ENCODE measurements around the gene PSORS1C1.

PSORS1C1 gene

GRCh38 chr6:31087494-31088089 lies 27.0 kb upstream of the PSORS1C1 start:
- no peak overlapping the region for H3K27ac ChIP-seq
- ChIA-PET POLR2A (ENCODE audit: low non-redundant PET) (interaction anchor here (0.5 kb wide), 1 partner anchor 27 kb away, joined by 3 read pairs; the partner anchor contains the start of gene PSORS1C1), CTCF (interaction anchor here (0.6 to 1.9 kb wide), 17 partner anchors 9 to 431 kb away, joined by 3 to 7 read pairs (median 4); partner anchors contain the start of gene VARS2)
- DNase-seq (ENCODE audit: low spot score): peak; percentile 89
- TF ChIP-seq CTCF (conservative IDR thresholded peaks at IDR 0.05; ENCODE audit: low read depth): peak; percentile 76

GRCh38 chr6:31090275-31090972 lies 24.2 kb upstream of the PSORS1C1 start:
- ChIA-PET POLR2A (ENCODE audit: low non-redundant PET) (no interaction called here), CTCF (interaction anchor here (0.8 to 1.4 kb wide), 2 partner anchors 11 to 100 kb away, joined by 4 to 5 read pairs; no protein-coding TSS in a partner anchor)
- DNase-seq (ENCODE audit: low spot score): no peak
- no peak overlapping the region for H3K27ac ChIP-seq
- TF ChIP-seq CTCF (conservative IDR thresholded peaks at IDR 0.05; ENCODE audit: low read depth): no peak

- POLR2A ChIA-PET (ENCODE audit: low non-redundant PET): no interaction called here
Observed at GRCh38 chr6:31090973-31091364, 23.6 kb upstream of the PSORS1C1 start.

GRCh38 chr6:31091680-31092079 lies 22.9 kb upstream of the PSORS1C1 start:
- no peak for DNase-seq (ENCODE audit: low spot score)
- POLR2A ChIA-PET (ENCODE audit: low non-redundant PET): no interaction called here
- CTCF ChIA-PET: interaction anchor here (0.6 to 1.2 kb wide), 4 partner anchors 11 to 178 kb away, joined by 3 to 4 read pairs (median 4); partner anchors contain the start of gene VARS2
- no peak overlapping the region for H3K27ac ChIP-seq
- no peak for TF ChIP-seq CTCF (conservative IDR thresholded peaks at IDR 0.05; ENCODE audit: low read depth)

More at GRCh38 chr6:31090973-31091364, 23.6 kb upstream of the PSORS1C1 start:
- no peak overlapping the region for H3K27ac ChIP-seq
- no peak for TF ChIP-seq CTCF (conservative IDR thresholded peaks at IDR 0.05; ENCODE audit: low read depth)
- no peak for DNase-seq (ENCODE audit: low spot score)
- CTCF ChIA-PET: interaction anchor here (0.8 to 1.2 kb wide), 3 partner anchors 12 to 177 kb away, joined by 3 to 5 read pairs (median 4); partner anchors contain the start of gene VARS2

- POLR2A ChIA-PET (ENCODE audit: low non-redundant PET): no interaction called here
- no peak for TF ChIP-seq CTCF (conservative IDR thresholded peaks at IDR 0.05; ENCODE audit: low read depth)
- no peak for DNase-seq (ENCODE audit: low spot score)
- CTCF ChIA-PET: interaction anchor here (0.6 to 1.2 kb wide), 2 partner anchors 27 to 178 kb away, joined by 3 read pairs; partner anchors contain the start of gene VARS2
- H3K27ac ChIP-seq: no peak overlapping the region
Observed at GRCh38 chr6:31092238-31092637, 22.4 kb upstream of the PSORS1C1 start.

- DNase-seq (ENCODE audit: low spot score): no peak
- CTCF ChIA-PET: interaction anchor here (0.9 to 1.0 kb wide), 2 partner anchors 13 to 362 kb away, joined by 3 read pairs; no protein-coding TSS in a partner anchor
- no peak overlapping the region for H3K27ac ChIP-seq
- no peak for TF ChIP-seq CTCF (conservative IDR thresholded peaks at IDR 0.05; ENCODE audit: low read depth)
- POLR2A ChIA-PET (ENCODE audit: low non-redundant PET): no interaction called here
Observed at GRCh38 chr6:31092769-31093505, 21.7 kb upstream of the PSORS1C1 start.
